GM18526 (cell line): Measurements from ENCODE around the gene SFTPB.

Experiments used
- POLR2A ChIP-seq: IDR thresholded peaks from 3 replicates; pipeline ENCODE4 v1.6.1; 2011; ENCODE audit not compliant: insufficient read length; ENCODE audit errors: extremely low read depth

The SFTPB gene

DNA sequence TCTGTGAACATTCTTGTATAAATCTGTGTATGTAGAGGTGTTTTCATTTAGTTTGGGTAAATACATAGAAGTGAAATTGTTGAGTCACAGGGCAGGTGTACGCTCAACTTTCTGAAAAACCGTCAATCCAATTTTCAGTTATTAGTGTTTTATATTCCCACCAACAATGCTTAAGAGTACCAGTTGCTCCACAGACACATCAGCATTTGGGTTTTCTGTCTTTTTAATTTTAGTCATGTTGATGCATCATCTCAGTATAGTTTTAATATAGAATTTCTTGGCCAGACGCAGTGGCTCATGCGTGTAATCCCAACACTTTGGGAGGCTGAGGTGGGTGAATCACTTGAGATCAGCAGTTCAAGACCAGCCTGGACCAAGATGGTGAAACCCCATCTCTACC, 22.9 kb upstream of the SFTPB start:
- no peak for TF ChIP-seq POLR2A

DNA sequence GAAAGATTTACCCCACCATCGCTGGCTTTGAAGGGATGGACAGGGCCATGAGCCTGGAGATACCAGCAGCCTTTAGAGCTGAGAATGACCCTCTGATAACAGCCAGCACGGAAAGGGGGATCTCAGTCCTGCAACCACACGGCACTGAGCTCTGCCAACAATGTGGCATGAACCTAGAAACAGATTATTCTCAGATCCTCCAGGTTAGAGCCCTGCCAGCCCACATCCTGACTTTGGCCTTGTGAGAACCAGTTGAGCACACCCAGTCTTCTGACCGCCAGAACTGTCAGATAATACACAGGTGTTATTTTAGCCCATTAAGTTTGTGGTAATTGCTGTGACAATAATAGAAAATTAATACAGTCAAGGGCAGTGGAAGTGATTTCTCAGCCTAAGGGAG, 16.8 kb upstream of the SFTPB start:
- TF ChIP-seq POLR2A = no peak

DNA sequence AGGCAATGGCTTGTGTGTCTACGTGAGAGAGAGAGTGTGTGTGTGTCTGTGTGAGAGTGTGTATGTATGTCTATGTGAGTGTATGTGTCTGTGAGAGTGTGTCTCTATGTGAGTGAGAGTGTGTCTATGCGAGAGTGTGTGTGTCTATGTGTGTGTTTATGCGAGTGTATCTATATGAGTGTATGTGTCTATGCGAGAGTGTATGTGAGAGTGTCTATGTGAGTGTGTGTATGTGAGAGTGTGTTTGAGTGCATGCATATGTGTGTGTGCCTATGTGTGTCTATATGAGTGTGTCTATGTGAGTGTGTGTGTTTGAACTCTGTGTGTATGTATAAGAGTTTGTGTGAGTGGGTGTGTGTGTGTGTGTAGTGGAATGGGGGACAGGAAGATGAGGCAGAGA, 16.4 kb upstream of the SFTPB start:
- TF ChIP-seq POLR2A = no peak

DNA sequence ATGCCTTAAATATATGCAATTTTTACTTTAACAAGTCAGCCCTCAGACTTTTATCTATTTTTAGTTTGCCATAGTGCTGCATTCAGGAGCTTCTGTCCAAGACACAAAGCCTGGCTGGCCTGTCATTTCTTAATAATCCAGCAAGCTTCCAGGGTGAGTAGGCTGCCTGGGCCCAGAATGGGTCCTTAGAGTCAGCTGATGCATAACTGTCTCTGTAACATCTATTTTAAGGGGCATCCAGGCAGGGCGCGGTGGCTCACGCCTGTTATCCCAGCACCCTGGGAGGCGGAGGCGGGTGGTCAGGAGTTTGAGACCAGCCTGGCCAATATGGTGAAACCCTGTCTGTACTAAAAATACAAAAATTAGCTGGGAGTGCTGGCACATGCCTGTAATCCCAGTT, 14.4 kb upstream of the SFTPB start:
- no peak for TF ChIP-seq POLR2A

DNA sequence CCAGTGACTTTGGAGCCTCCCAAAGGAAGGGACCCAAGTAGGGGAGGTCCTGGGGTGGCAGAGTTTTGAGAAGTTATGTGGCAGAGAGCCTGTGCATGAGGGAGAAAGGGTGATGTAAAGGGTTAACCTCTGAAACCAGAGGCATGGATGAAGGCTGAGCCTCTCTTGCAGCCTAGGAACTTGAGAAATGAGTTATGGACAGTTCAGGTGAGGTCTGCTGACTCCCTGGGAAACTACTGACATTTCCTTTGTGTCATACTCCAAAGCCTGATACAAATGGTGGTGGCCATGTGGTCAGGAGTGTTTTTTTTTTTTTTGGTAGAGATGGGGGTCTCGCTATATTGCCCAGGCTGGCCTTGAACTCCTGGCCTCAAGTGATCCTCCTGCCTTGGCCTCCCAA, 13.8 kb upstream of the SFTPB start:
- TF ChIP-seq POLR2A = no peak

DNA sequence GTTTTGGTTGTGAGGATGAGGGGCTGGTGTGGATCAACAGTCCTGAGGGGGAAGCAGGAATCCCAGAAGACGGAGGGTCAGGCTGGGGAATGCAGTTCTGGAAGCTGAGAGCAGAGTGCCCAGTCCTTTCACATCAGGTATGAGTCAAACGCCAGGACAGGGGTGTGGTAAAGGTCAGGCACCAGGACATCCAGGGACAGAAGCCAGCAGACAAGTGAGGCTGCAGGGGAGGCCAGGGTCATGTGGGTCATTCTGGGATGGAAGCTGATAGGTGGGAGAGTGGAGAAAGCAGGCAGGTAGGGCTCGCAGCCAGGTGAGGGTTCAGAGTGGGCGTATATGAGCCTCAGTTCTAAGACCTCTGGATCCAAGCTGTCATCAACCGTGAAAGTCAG, 13.4 kb upstream of the SFTPB start:
- no peak for TF ChIP-seq POLR2A

DNA sequence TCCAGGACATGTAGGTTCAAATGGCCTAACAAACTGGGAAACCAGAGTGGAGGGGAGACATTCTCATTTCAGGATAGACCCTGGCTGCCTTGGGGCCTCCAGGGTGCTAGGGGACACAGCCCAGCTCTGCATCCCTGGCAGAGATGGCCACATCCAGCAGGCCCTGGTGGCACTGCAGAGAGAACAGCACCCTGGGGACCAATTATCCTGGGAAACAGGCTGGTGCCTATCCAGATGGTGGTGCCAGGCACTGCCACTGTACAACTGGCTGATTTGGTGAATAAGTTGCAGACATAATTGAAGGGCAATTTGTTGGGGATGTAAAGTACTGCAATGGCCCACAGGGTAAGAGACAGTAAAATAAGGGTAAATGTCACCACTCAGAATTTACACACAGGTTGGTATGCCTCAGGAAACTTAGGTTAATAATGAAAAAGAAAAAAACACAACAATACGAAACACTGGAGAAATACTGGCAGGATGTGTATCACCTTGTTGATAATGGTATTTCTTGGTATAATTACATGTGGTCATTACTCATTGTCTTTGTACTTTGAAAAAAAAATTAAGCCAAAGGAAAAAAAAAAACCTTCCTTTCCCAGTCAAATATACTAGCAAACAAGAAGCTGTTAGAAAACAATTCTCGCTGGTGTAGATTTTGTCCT, 12.8 kb upstream of the SFTPB start:
- no peak for TF ChIP-seq POLR2A

DNA sequence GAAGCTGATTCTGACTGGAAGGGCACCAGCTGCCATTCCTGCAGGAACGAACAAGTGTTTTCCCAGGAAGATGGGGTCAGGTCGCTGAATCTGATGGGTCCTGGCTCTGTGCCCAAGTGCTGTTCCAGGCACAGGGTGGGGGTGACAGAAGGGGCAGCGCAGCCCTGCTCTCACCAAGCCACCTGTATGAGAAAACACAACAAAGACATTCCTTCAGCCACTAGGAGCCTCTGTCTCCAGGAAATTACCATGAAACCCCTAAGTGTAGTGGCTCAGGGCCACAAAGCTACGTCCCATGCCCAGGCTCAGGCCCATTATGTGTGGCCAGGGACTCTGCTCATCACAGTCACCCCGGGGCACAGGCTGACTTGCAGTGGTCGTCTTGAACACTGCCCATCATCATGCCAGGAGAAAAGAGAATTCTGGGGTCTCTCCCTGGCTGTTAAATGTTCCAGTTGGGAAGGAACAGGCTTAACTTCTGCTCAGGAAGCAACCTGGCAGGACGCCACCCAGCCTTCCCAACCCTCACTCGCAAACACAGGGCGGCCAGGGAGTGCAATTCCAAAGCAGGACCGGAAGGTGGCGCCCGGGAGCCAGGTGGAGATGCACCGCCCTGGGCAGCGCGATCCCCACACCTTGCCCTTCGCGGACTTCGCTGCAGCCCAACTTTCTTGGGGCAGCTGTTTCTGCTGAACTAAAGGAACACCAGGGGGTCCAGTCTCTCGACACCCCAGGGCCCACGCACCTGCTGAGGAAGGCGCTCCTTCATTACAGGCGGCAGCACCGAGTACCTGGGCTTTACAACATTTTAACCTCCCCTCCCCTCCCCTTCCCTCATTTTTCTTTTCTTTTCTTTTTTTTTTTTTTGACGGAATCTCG, 11.0 kb upstream of the SFTPB start:
- no peak for TF ChIP-seq POLR2A

DNA sequence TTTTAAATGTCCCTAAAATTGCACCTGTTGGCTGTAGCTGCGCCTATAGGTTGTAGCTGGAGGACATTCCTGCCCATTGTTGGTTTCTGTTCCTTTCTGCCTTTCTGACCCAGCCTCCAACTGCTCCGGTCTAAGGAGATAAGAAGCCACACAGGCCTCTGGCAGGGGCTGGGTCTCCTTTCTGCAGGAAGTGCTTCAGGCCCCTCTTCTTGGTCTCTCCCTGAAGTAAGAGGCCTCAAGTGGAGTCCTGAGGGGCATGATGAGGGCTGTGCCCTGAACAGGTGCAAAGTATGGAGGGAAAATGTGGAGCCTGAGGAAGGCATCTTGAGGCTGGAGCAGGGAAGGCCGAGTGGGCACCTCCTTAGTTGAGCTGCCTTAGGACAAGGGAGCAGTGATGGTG, 10.4 kb upstream of the SFTPB start:
- no peak for TF ChIP-seq POLR2A

DNA sequence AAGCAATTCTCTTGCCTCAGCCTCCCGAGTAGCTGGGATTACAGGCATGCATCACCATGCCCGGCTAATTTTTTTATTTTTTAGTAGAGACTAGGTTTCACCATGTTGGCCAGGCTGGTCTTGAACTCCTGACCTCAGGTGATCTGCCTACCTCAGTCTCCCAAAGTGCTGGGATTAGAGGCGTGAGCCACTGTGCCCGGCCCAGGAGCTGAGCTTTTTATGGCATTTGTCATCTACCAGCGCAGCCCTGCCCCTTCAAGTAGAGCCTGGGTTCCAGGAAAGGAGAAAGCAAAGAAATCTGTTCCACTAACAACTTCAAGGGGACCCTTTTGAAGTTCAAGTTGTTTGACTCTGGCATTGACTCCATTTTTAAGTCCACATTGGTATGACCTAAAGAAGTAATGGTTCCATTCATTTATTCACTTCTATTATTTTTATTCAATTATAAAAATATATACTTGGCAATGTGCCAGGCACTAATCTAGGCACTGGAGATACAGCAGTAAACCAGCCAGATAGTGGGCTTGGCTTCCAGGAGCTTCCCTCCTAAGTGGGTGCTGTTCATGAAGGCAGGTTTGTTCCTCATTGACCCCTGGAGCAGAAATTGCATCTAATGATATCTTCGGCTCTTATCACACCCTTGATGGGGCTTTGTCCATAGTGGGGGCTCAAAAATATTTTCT, 8.0 kb upstream of the SFTPB start:
- TF ChIP-seq POLR2A = no peak

GRCh38 chr2:85675427-85675826, 7.4 kb upstream of the SFTPB start:
- no peak for TF ChIP-seq POLR2A

DNA sequence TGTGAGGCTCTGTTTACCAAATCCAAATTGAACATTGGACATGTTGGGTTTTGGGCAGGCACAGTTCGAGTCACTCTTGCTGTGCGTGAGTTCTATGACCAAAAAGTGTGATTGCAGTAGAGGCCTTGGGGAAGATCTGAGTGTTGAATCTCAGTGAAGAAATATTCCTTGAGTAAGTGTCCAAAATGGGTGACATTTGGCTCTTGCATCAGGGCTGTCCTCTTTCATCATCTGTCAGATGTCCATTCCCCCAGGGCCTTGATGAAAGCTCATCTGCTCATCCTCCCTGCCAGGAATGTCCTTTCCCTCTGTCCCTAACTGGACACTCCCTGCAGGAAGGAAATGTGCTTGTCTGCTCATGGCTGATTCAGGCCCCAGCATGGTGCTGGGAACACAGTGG, 6.4 kb upstream of the SFTPB start:
- no peak for TF ChIP-seq POLR2A

GRCh38 chr2:85673716-85674375, 5.8 kb upstream of the SFTPB start:
- no peak for TF ChIP-seq POLR2A

- TF ChIP-seq POLR2A = no peak
These were observed 4.5 kb upstream of the SFTPB start for GRCh38 chr2:85672456-85672855.

- TF ChIP-seq POLR2A = no peak
These were observed 1.6 kb upstream of the SFTPB start for GRCh38 chr2:85669549-85669948.

- TF ChIP-seq POLR2A = no peak
These were observed 801 bp upstream of the SFTPB start for GRCh38 chr2:85668857-85669142.
